Activated T-helper 1 cell treated with anti-CD3 and anti-CD28 coated beads, Interleukin-12 subunit alpha, Interleukin-12 subunit beta, Interleukin-2, Interleukin-4 antibody, amounts not matched to agents 30 ng/mL and 10 ng/mL and 1 ng/mL, durations not matched to agents 14 hours and 24 hours and 36 hours (primary cell): ENCODE measurements around the gene GPX5. TPM values are rescaled to one million over a fixed set of nuclear protein-coding genes. Genes with fewer than 3 reads are reported as not detected.

ENCODE experiments used
- DNase-seq: peaks from one replicate; pipeline ENCODE4 v3.0.0; 2021; ENCODE audit warnings: low spot score
- H3K27ac Mint-ChIP-seq: one replicate; pipeline ENCODE4 v1.8.0; 2021; ENCODE audit warnings: mild to moderate bottlenecking, mixed read lengths
- H3K27me3 Mint-ChIP-seq: one replicate; pipeline ENCODE4 v1.8.0; 2022; ENCODE audit warnings: mild to moderate bottlenecking, moderate library complexity, mixed read lengths; ENCODE audit not compliant: insufficient read depth
- H3K36me3 Mint-ChIP-seq: one replicate; pipeline ENCODE4 v1.8.0; 2021; ENCODE audit warnings: low read depth, mixed read lengths
- H3K4me1 Mint-ChIP-seq: one replicate; pipeline ENCODE4 v1.8.0; 2021; ENCODE audit warnings: low read depth, mixed read lengths
- H3K4me3 Mint-ChIP-seq: one replicate; pipeline ENCODE4 v1.8.0; 2021; ENCODE audit warnings: mild to moderate bottlenecking, moderate library complexity, mixed read lengths
- H3K9me3 Mint-ChIP-seq: one replicate; pipeline ENCODE4 v1.8.0; 2021; ENCODE audit warnings: mixed read lengths
- intact Hi-C: fragments of 100-400 bp; cut with micrococcal nuclease; formaldehyde crosslinking; loops from one replicate; pipeline ENCODE4 v1.15.1; 2024
- total RNA-seq: library from RNA; stranded (reverse); gene quantifications from 2 replicates; pipeline ENCODE4 v1.2.3, GENCODE V29; 2022

The GPX5 gene
- total RNA-seq, 1 donor from 2014 or later, result not detected

- H3K4me3 Mint-ChIP-seq, result no peak overlapping the region
- H3K36me3 Mint-ChIP-seq, result no peaks in the 10 kb centered on the region
- intact Hi-C loops, result loop anchor here (5.0 to 10.0 kb wide), 2 partner anchors 83 to 436 kb away; partner anchors contain the start of gene ZKSCAN8
Observed at GRCh38 chr6:28580475-28580874, 54.8 kb downstream of the GPX5 start.

GRCh38 chr6:28583463-28583862, 57.8 kb downstream of the GPX5 start:
- H3K9me3 Mint-ChIP-seq, result peaks cover 4% of the 10 kb centered on the region
- peaks cover 25% of the 10 kb centered on the region for H3K4me1 Mint-ChIP-seq
- H3K27me3 Mint-ChIP-seq, result peaks cover 22% of the 10 kb centered on the region
- intact Hi-C loops, result loop anchor here (5.0 to 10.0 kb wide), 2 partner anchors 86 to 439 kb away; partner anchors contain the start of gene ZKSCAN8
- no peak for DNase-seq
- H3K4me3 Mint-ChIP-seq, result no peak overlapping the region
- no peak overlapping the region for H3K27ac Mint-ChIP-seq
- peaks cover 2% of the 10 kb centered on the region for H3K36me3 Mint-ChIP-seq

More at GRCh38 chr6:28580475-28580874, 54.8 kb downstream of the GPX5 start:
- Mint-ChIP-seq H3K27ac (no peak overlapping the region), H3K9me3 (no peaks in the 10 kb centered on the region), H3K27me3 (peaks cover 6% of the 10 kb centered on the region), H3K4me1 (no peaks in the 10 kb centered on the region)
- no peak for DNase-seq

Other genes starting within 250 kb of the GPX5 start
- 1.7 and 2.0 TPM in 2 replicates for gene PGBD1, start 244.3 kb upstream of the GPX5 start, total RNA-seq
- gene ZSCAN31, start 189.7 kb upstream of the GPX5 start, total RNA-seq, result 1.0 and 1.2 TPM in 2 replicates
- 2.9 and 3.3 TPM in 2 replicates for gene ZKSCAN3, start 175.9 kb upstream of the GPX5 start, total RNA-seq
- gene ZSCAN12, start 126.1 kb upstream of the GPX5 start, total RNA-seq, result 5.6 and 5.7 TPM in 2 replicates
- 1.1 and 2.2 TPM in 2 replicates for gene ZSCAN23, start 82.4 kb upstream of the GPX5 start, total RNA-seq
- not detected in 2 replicates for gene GPX6, start 10.1 kb upstream of the GPX5 start, total RNA-seq